Smooth muscle cell of the brain vasculature (primary cell): Measurements from ENCODE around the gene UGT2B10.
"Not testable (repeated sequence)": the region's sequence is repeated elsewhere in the genome, so short reads cannot be mapped to it uniquely, and the experiment has no call there.

Source experiments
- DNase-seq: peaks from one replicate; pipeline ENCODE4 v3.0.0-alpha.2; 2012; ENCODE audit warnings: low read depth, low spot score

Gene UGT2B10

GRCh38 chr4:68815617-68816409 is at the start of gene UGT2B10:
UGT2B10 (plus strand) TSS chr4:68815994; CDS start chr4:68816020, 26 bp downstream.
- not testable (repeated sequence) for DNase-seq

- DNase-seq: not testable (repeated sequence)
Observed at GRCh38 chr4:68771836-68772235, 44.0 kb upstream of the UGT2B10 start.

GRCh38 chr4:68773699-68774098 is 42.1 kb upstream of the UGT2B10 start:
- DNase-seq: no peak

- DNase-seq: no peak
Observed at GRCh38 chr4:68780232-68780631, 35.6 kb upstream of the UGT2B10 start.

- DNase-seq: no peak
Observed at GRCh38 chr4:68797048-68797447, 18.7 kb upstream of the UGT2B10 start.

GRCh38 chr4:68797618-68798017 is 18.2 kb upstream of the UGT2B10 start:
- no peak for DNase-seq

GRCh38 chr4:68803013-68803412 is 12.8 kb upstream of the UGT2B10 start:
- DNase-seq: no peak

- DNase-seq: no peak
Observed at GRCh38 chr4:68808060-68808459, 7.7 kb upstream of the UGT2B10 start.

GRCh38 chr4:68810919-68811318 is 4.9 kb upstream of the UGT2B10 start:
- no peak for DNase-seq

GRCh38 chr4:68816410-68817265 is 844 bp downstream of the UGT2B10 start:
- DNase-seq: not testable (repeated sequence)

- no peak for DNase-seq
Observed at GRCh38 chr4:68817386-68817785, 1.6 kb downstream of the UGT2B10 start.

GRCh38 chr4:68818030-68818462 is 2.3 kb downstream of the UGT2B10 start:
- DNase-seq: not testable (repeated sequence)

- DNase-seq: no peak
Observed at GRCh38 chr4:68831642-68832041, 15.8 kb downstream of the UGT2B10 start.

- no peak for DNase-seq
Observed at GRCh38 chr4:68850293-68850692, 34.5 kb downstream of the UGT2B10 start.

- no peak for DNase-seq
Observed at GRCh38 chr4:68855771-68856170, 40.0 kb downstream of the UGT2B10 start.

- no peak for DNase-seq
Observed at GRCh38 chr4:68858039-68858438, 42.2 kb downstream of the UGT2B10 start.

GRCh38 chr4:68859655-68860054 is 43.9 kb downstream of the UGT2B10 start:
- DNase-seq: no peak

- DNase-seq: no peak
Observed at GRCh38 chr4:68861057-68861456, 45.3 kb downstream of the UGT2B10 start.

- DNase-seq: no peak
Observed at GRCh38 chr4:68864438-68865187, 48.8 kb downstream of the UGT2B10 start.

- DNase-seq: no peak
Observed at GRCh38 chr4:68865188-68865638, 49.4 kb downstream of the UGT2B10 start.

- DNase-seq: no peak
Observed at GRCh38 chr4:68865760-68866159, 50.0 kb downstream of the UGT2B10 start.

- DNase-seq: no peak
Observed at GRCh38 chr4:68869274-68869773, 53.5 kb downstream of the UGT2B10 start.
